Measurements from ENCODE around the gene TAF8.

GRCh38 chr6:42095776-42096541 is 45.6 kb downstream of the TAF8 start:
- TF ChIP-seq CTCF (IDR thresholded peaks at IDR 0.05) (no peak), POLR2A (IDR thresholded peaks at IDR 0.05) (no peak), POLR2AphosphoS5 (IDR thresholded peaks at IDR 0.05) (no peak)
